ENCODE results near the gene DDC. TPM values are rescaled to one million over a fixed set of nuclear protein-coding genes. Genes with fewer than 3 reads are reported as not detected.

DDC gene
- total RNA-seq, 1 experiment from 2014 or later, result not detected

DNA sequence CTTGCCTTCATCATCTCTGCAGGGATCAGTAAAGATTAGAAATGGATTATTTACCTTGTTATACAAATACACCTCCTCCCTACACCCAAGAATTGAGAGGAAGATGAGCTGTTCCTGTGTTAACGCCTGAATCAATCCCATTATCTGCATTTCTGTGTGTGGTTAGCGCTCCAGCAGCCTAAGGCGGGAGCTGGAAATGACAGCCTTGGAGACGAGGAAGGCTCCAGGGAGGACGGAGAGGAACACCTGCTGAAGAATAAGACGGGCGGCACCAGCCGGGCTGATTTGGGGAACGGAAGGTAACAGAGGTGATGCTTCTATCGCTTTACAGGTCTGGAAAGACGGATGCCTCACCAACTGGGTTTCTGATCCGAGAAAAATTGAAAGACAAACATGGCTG, 34.2 kb upstream of the DDC start:
- no peak overlapping the region for H3K9ac ChIP-seq (ENCODE audit: low read length)
- H3K4me3 ChIP-seq (replicated peaks in 1 of 2; ENCODE audit: low read depth in 1 of 2, low read length in 2 of 2), result no peak overlapping the region
- ATAC-seq (no peak), DNase-seq (ENCODE audit: low read depth, low spot score) (no peak)
- no peaks in the 10 kb centered on the region for H3K27me3 ChIP-seq (ENCODE audit: insufficient read depth, low read length)
- no peak overlapping the region for H3K4me2 ChIP-seq (ENCODE audit: low read length)
- no TSS peak for BruUV-seq (replicated peaks)
- CTCF ChIA-PET, result no interaction called here
- H3K79me2 ChIP-seq (ENCODE audit: insufficient read depth, low read length), result no peaks in the 10 kb centered on the region
- no peaks in the 10 kb centered on the region for H3K4me1 ChIP-seq (ENCODE audit: control insufficient read depth in 1 of 2, insufficient read depth in 2 of 2, low read length in 2 of 2)
- no peaks in the 10 kb centered on the region for H4K20me1 ChIP-seq (ENCODE audit: insufficient read depth)
- no peaks in the 10 kb centered on the region for H3K9me3 ChIP-seq (ENCODE audit: control insufficient read depth in 1 of 2, insufficient read depth in 1 of 2, low read depth in 1 of 2, low read length in 2 of 2)
- RAD21 ChIA-PET (ENCODE audit: low non-redundant PET in 1 of 2, low total read pairs in 2 of 2, uncharacterized antibody in 2 of 2, unreplicated experiment in 2 of 2), result no interaction called here
- H3K27ac ChIP-seq (ENCODE audit: low read depth, low read length), result no peak overlapping the region
- intact Hi-C loops (cut with micrococcal nuclease), result no loop called here
- H3K36me3 ChIP-seq (ENCODE audit: control insufficient read depth in 1 of 2, insufficient read depth in 2 of 2, low read length in 2 of 2), result no peaks in the 10 kb centered on the region
- POLR2A ChIA-PET, result no interaction called here
- no peak overlapping the region for H2AFZ ChIP-seq (ENCODE audit: low read depth, low read length, poor library complexity, severe bottlenecking)
- H3K9me2 ChIP-seq (ENCODE audit: insufficient read depth), result no peaks in the 10 kb centered on the region
- TF ChIP-seq ZBTB33 (IDR thresholded peaks at IDR 0.05; ENCODE audit: extremely low read depth, insufficient replicate concordance, low read length), result no peak

DNA sequence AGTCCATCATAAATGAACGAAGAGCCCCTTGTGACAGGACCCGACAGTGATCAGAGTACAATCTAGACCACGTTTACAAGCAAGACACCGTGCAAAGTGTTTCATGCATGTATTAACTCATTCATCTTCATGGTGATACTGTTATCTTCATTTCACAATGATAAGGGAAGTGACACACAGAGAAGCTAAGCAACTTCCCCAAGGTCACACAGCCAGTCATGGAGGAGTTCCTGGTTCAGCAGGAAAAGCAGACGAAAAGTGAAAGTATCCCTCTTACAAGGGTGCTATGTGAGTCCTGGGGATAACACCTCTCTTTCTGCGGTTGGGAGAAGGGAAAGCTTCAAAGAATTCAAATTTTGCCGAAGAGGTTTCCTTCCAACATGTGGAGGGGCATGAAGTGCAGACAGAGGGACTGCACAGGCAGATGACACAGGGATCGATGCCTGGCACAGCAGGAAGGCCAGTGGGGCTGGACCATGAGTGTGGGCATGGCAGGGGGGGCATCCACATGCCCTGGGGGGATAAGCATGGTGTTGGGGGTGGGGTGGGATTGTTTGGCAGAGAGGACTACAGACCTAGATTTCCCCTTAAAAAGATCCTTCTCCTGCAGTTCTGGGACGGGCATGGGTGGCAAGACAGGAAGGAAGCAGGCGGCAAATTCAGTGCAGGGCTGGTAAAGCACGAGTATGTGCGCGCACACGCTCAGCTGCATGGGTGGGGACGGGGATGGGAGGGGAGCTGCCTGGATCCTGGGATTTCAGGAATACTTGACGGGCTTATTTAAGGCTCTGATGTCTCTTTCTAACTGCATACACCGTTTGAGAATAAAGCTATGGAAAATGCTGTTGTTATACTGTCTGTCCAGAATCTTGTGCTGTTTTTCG, 33.5 kb upstream of the DDC start:
- ChIA-PET CTCF (no interaction called here), RAD21 (ENCODE audit: low non-redundant PET in 1 of 2, low total read pairs in 2 of 2, uncharacterized antibody in 2 of 2, unreplicated experiment in 2 of 2) (no interaction called here), POLR2A (no interaction called here)
- no peaks in the 10 kb centered on the region for H3K79me2 ChIP-seq (ENCODE audit: insufficient read depth, low read length)
- H3K27me3 ChIP-seq (ENCODE audit: insufficient read depth, low read length), result no peaks in the 10 kb centered on the region
- H3K27ac ChIP-seq (ENCODE audit: low read depth, low read length), result no peak overlapping the region
- DNase-seq (ENCODE audit: low read depth, low spot score) (no peak), ATAC-seq (no peak)
- intact Hi-C loops (cut with micrococcal nuclease), result no loop called here
- no peak overlapping the region for H2AFZ ChIP-seq (ENCODE audit: low read depth, low read length, poor library complexity, severe bottlenecking)
- no peaks in the 10 kb centered on the region for H4K20me1 ChIP-seq (ENCODE audit: insufficient read depth)
- H3K9ac ChIP-seq (ENCODE audit: low read length), result no peak overlapping the region
- H3K4me3 ChIP-seq (replicated peaks in 1 of 2; ENCODE audit: low read depth in 1 of 2, low read length in 2 of 2), result no peak overlapping the region
- no peaks in the 10 kb centered on the region for H3K36me3 ChIP-seq (ENCODE audit: control insufficient read depth in 1 of 2, insufficient read depth in 2 of 2, low read length in 2 of 2)
- no peaks in the 10 kb centered on the region for H3K9me3 ChIP-seq (ENCODE audit: control insufficient read depth in 1 of 2, insufficient read depth in 1 of 2, low read depth in 1 of 2, low read length in 2 of 2)
- H3K4me1 ChIP-seq (ENCODE audit: control insufficient read depth in 1 of 2, insufficient read depth in 2 of 2, low read length in 2 of 2), result no peaks in the 10 kb centered on the region
- TF ChIP-seq POLR2AphosphoS5 (IDR thresholded peaks at IDR 0.05; ENCODE audit: low read depth, low read length) (no peak), ELF1 (IDR thresholded peaks at IDR 0.05; ENCODE audit: borderline replicate concordance, low read depth) (no peak), CEBPB (IDR thresholded peaks at IDR 0.05; ENCODE audit: low read depth) (no peak), RAD21 (IDR thresholded peaks at IDR 0.05; ENCODE audit: low read depth) (no peak), ATF3 (IDR thresholded peaks at IDR 0.05) (no peak), ZFX (IDR thresholded peaks at IDR 0.05) (no peak), SRF (IDR thresholded peaks at IDR 0.05; ENCODE audit: low read depth) (no peak), CBX3 (IDR thresholded peaks at IDR 0.05; ENCODE audit: low read depth) (no peak), EZH2phosphoT487 (IDR thresholded peaks at IDR 0.05; ENCODE audit: borderline replicate concordance) (no peak), EZH2 (IDR thresholded peaks at IDR 0.05) (no peak), FOSL1 (IDR thresholded peaks at IDR 0.05; ENCODE audit: low read depth) (no peak), CTCF (IDR thresholded peaks at IDR 0.05 in 2 of 3, conservative IDR thresholded peaks at IDR 0.05 in 1 of 3; ENCODE audit: borderline replicate concordance in 1 of 3, insufficient read depth in 1 of 3, low read depth in 2 of 3, low read length in 2 of 3) (no peak), POLR2A (IDR thresholded peaks at IDR 0.05; ENCODE audit: borderline replicate concordance, extremely low read depth, insufficient read depth, insufficient read length) (no peak), EGR1 (IDR thresholded peaks at IDR 0.05; ENCODE audit: low read depth) (no peak), SIN3A (IDR thresholded peaks at IDR 0.05; ENCODE audit: low read depth) (no peak)
- TF ChIP-seq, protein P1, sequence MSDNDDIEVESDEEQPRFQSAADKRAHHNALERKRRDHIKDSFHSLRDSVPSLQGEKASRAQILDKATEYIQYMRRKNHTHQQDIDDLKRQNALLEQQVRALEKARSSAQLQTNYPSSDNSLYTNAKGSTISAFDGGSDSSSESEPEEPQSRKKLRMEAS (IDR thresholded peaks at IDR 0.05), result no peak
- no peaks in the 10 kb centered on the region for H3K9me2 ChIP-seq (ENCODE audit: insufficient read depth)
- BruUV-seq (replicated peaks), result no TSS peak
- H3K4me2 ChIP-seq (ENCODE audit: low read length), result no peak overlapping the region

Measured in HCT116 (cell line).